AG04450 (cell line): Measurements from ENCODE around the gene PRIM1. TPM values are rescaled to one million over a fixed set of nuclear protein-coding genes. Genes with fewer than 3 reads are reported as not detected.
A peak's percentile ranks its signal among the peaks of the same experiment; 100 is the strongest.

ENCODE experiments used
- CTCF ChIA-PET: fragments of 300-600, 350-600 bp; formaldehyde crosslinking; extraction: SDS; loops from one replicate; lab custom pipeline; 2022; ENCODE audit warnings: antibody characterized with exemption, inconsistent platforms; lab: Charles Lee
- POLR2A ChIA-PET: fragments of 350-600 bp; formaldehyde crosslinking; extraction: SDS; loops from one replicate; lab custom pipeline; 2021; ENCODE audit warnings: antibody characterized with exemption, inconsistent platforms; lab: Yijun Ruan, JAX
- DNase-seq: peaks from one replicate; pipeline ENCODE4 v3.0.0-alpha.2; 2011; ENCODE audit warnings: low read depth, low spot score
- H3K27ac ChIP-seq: one replicate; pipeline ENCODE4 v1.5.1; 2012; ENCODE audit warnings: low read depth, low read length, control low read depth
- H3K27me3 ChIP-seq: one replicate; pipeline ENCODE4 v1.6.0; 2012; ENCODE audit warnings: low read length; ENCODE audit not compliant: control insufficient read depth, insufficient read depth
- H3K4me3 ChIP-seq: 2 replicates; pipeline ENCODE4 v1.5.1; 2011; ENCODE audit warnings: mild to moderate bottlenecking, low read depth, low read length, control low read depth
- H3K9me3 ChIP-seq: 2 replicates; pipeline ENCODE4 v1.5.1; 2012; ENCODE audit warnings: low read length; ENCODE audit not compliant: control insufficient read depth, insufficient read depth
- CTCF ChIP-seq: IDR thresholded peaks from 2 replicates; pipeline ENCODE4 v1.5.1; 2011; ENCODE audit warnings: low read depth, low read length, control low read depth, inconsistent platforms
- polyA plus RNA-seq: library from polyadenylated mRNA; depleted of rRNA; stranded (reverse); fragments of >200 nt; gene quantifications from 2 replicates; pipeline ENCODE4 v1.2.3, GENCODE V29; 2011

Gene PRIM1
- polyA plus RNA-seq, 1 experiment = 6.2 TPM

- DNase-seq = no peak
- peak overlapping the region; percentile 68 for H3K4me3 ChIP-seq
- H3K9me3 ChIP-seq = no peaks in the 10 kb centered on the region; the same call in 1 of the 2 replicates
- ChIA-PET POLR2A (interaction anchor here (0.6 to 1.2 kb wide), 6 partner anchors 9 to 499 kb away, joined by 3 to 13 read pairs (median 4); partner anchors contain the start of genes NACA and SMARCC2), CTCF (interaction anchor here (4.1 kb wide), 1 partner anchor 52 kb away, joined by 16 read pairs; no protein-coding TSS in a partner anchor)
- H3K27me3 ChIP-seq = no peaks in the 10 kb centered on the region
- no peak for TF ChIP-seq CTCF
- H3K27ac ChIP-seq = peak overlapping the region; percentile 89
Observed at GRCh38 chr12:56688846-56689109, 63.3 kb downstream of the PRIM1 start.

GRCh38 chr12:56688129-56688845, 63.8 kb downstream of the PRIM1 start, which contains the start of gene PTGES3:
PTGES3 (minus strand) TSS chr12:56688284; CDS start chr12:56687999, 285 bp downstream.
- ChIA-PET CTCF (interaction anchor here (0.8 to 4.1 kb wide), 2 partner anchors 52 to 111 kb away, joined by 3 to 16 read pairs; no protein-coding TSS in a partner anchor), POLR2A (interaction anchor here (0.5 to 1.2 kb wide), 12 partner anchors 9 to 499 kb away, joined by 3 to 17 read pairs (median 4); partner anchors contain the start of genes ATP5F1B, NACA and SMARCC2)
- H3K27me3 ChIP-seq = no peaks in the 10 kb centered on the region
- TF ChIP-seq CTCF = no peak
- H3K4me3 ChIP-seq = peak within 1 kb of the TSS; percentile 97
- peaks cover 4% of the 10 kb centered on the region; the same call in 1 of the 2 replicates for H3K9me3 ChIP-seq
- peak; percentile 93 for DNase-seq
- H3K27ac ChIP-seq = peak within 1 kb of the TSS; percentile 99

- Histone ChIP-seq H3K9me3 (peaks cover 6% of the 10 kb centered on the region; the same call in 1 of the 2 replicates), H3K4me3 (peak overlapping the region; percentile 97), H3K27ac (peak overlapping the region; percentile 99), H3K27me3 (no peaks in the 10 kb centered on the region)
- CTCF ChIA-PET = interaction anchor here (0.8 to 4.1 kb wide), 2 partner anchors 51 to 110 kb away, joined by 3 to 16 read pairs; no protein-coding TSS in a partner anchor
- POLR2A ChIA-PET = interaction anchor here (0.5 to 1.2 kb wide), 10 partner anchors 10 to 498 kb away, joined by 3 to 17 read pairs (median 4); partner anchors contain the start of genes ATP5F1B, NACA and SMARCC2
- DNase-seq = no peak
- TF ChIP-seq CTCF = no peak
Observed at GRCh38 chr12:56687223-56688128, 64.6 kb downstream of the PRIM1 start.

- Histone ChIP-seq H3K4me3 (peak overlapping the region; percentile 42), H3K27ac (no peak overlapping the region), H3K9me3 (peaks cover 6% of the 10 kb centered on the region; the same call in 1 of the 2 replicates), H3K27me3 (no peaks in the 10 kb centered on the region)
- ChIA-PET CTCF (interaction anchor here (1.8 kb wide), 1 partner anchor 48 kb away, joined by 12 read pairs; no protein-coding TSS in a partner anchor), POLR2A (no interaction called here)
- no peak for TF ChIP-seq CTCF
- DNase-seq = no peak
Observed at GRCh38 chr12:56684745-56685359, 67.3 kb downstream of the PRIM1 start.
